ENCODE data around the gene RABGGTB.
A peak's percentile ranks its signal among the peaks of the same experiment; 100 is the strongest.
"Not testable (repeated sequence)": the region's sequence is repeated elsewhere in the genome, so short reads cannot be mapped to it uniquely, and the experiment has no call there.

The RABGGTB gene

GRCh38 chr1:75785983-75786853 is at the start of gene RABGGTB:
TSS of gene RABGGTB (plus strand) at chr1:75786256. CDS start at chr1:75786272, 16 bp downstream.
- H3K27me3 Mint-ChIP-seq = peaks cover 5 to 6% of the 10 kb centered on the region in 2 donors
- peak within 1 kb of the TSS; percentile 97 for H3K27ac Mint-ChIP-seq
- H3K9me3 Mint-ChIP-seq = peaks cover 0 to 1% of the 10 kb centered on the region in 2 donors
- H3K4me1 Mint-ChIP-seq = peaks cover 24 to 52% of the 10 kb centered on the region in 2 donors
- DNase-seq (peak; percentile 98), ATAC-seq (replicated peaks) (peak; percentile 88 to 95)
- H3K4me3 Mint-ChIP-seq = peak within 1 kb of the TSS; percentile 94 to 95
- H3K36me3 Mint-ChIP-seq = peaks cover 40 to 54% of the 10 kb centered on the region in 2 donors

GRCh38 chr1:75742047-75742625 is 43.9 kb upstream of the RABGGTB start:
- Mint-ChIP-seq H3K4me3 (no peak overlapping the region), H3K9me3 (no peaks in the 10 kb centered on the region), H3K27ac (no peak overlapping the region), H3K27me3 (no peaks in the 10 kb centered on the region), H3K36me3 (peaks cover 28 to 40% of the 10 kb centered on the region in 2 donors), H3K4me1 (peaks cover 0 to 3% of the 10 kb centered on the region in 2 donors)
- DNase-seq = no peak
- no peak for ATAC-seq (replicated peaks)

- no peak for DNase-seq
- ATAC-seq (replicated peaks) = peak in 1 of 2 donors; percentile 39
- Mint-ChIP-seq H3K27ac (no peak overlapping the region), H3K4me3 (no peak overlapping the region), H3K27me3 (no peaks in the 10 kb centered on the region), H3K36me3 (peaks cover 22 to 36% of the 10 kb centered on the region in 2 donors), H3K9me3 (no peaks in the 10 kb centered on the region), H3K4me1 (peaks cover 0 to 3% of the 10 kb centered on the region in 2 donors)
These were observed 40.8 kb upstream of the RABGGTB start for GRCh38 chr1:75745276-75745675.

GRCh38 chr1:75757210-75757609 is 28.8 kb upstream of the RABGGTB start:
- not testable (repeated sequence) for H3K27ac Mint-ChIP-seq; H3K9me3 Mint-ChIP-seq; H3K27me3 Mint-ChIP-seq; H3K4me1 Mint-ChIP-seq; H3K4me3 Mint-ChIP-seq; ATAC-seq (replicated peaks); DNase-seq
- H3K36me3 Mint-ChIP-seq = peaks cover 61 to 72% of the 10 kb centered on the region in 2 donors

GRCh38 chr1:75758543-75758942 is 27.5 kb upstream of the RABGGTB start:
- peaks cover 51 to 60% of the 10 kb centered on the region in 2 donors for H3K36me3 Mint-ChIP-seq
- not testable (repeated sequence) for H3K4me3 Mint-ChIP-seq

GRCh38 chr1:75764057-75764655 is 21.9 kb upstream of the RABGGTB start:
- peaks cover 7 to 20% of the 10 kb centered on the region in 2 donors for H3K36me3 Mint-ChIP-seq
- DNase-seq (no peak), ATAC-seq (replicated peaks) (no peak)
- no peak overlapping the region for H3K4me3 Mint-ChIP-seq
- peaks cover 0 to 2% of the 10 kb centered on the region in 2 donors for H3K4me1 Mint-ChIP-seq
- no peak overlapping the region for H3K27ac Mint-ChIP-seq
- no peaks in the 10 kb centered on the region for H3K27me3 Mint-ChIP-seq
- H3K9me3 Mint-ChIP-seq = no peaks in the 10 kb centered on the region

More at GRCh38 chr1:75758543-75758942, 27.5 kb upstream of the RABGGTB start:
- not testable (repeated sequence) for H3K27me3 Mint-ChIP-seq; H3K9me3 Mint-ChIP-seq; H3K4me1 Mint-ChIP-seq; H3K27ac Mint-ChIP-seq; ATAC-seq (replicated peaks); DNase-seq

- DNase-seq = no peak
- Mint-ChIP-seq H3K36me3 (peaks cover 7 to 17% of the 10 kb centered on the region in 2 donors), H3K4me3 (no peak overlapping the region), H3K4me1 (peaks cover 0 to 2% of the 10 kb centered on the region in 2 donors), H3K27ac (no peak overlapping the region), H3K9me3 (no peaks in the 10 kb centered on the region), H3K27me3 (no peaks in the 10 kb centered on the region)
- ATAC-seq (replicated peaks) = no peak
These were observed 20.2 kb upstream of the RABGGTB start for GRCh38 chr1:75765697-75766355.

GRCh38 chr1:75768016-75768415 is 18.0 kb upstream of the RABGGTB start:
- Mint-ChIP-seq H3K36me3 (peaks cover 7 to 9% of the 10 kb centered on the region in 2 donors), H3K9me3 (no peaks in the 10 kb centered on the region), H3K4me1 (peaks cover 0 to 2% of the 10 kb centered on the region in 2 donors), H3K4me3 (no peak overlapping the region), H3K27ac (no peak overlapping the region), H3K27me3 (no peaks in the 10 kb centered on the region)
- DNase-seq (no peak), ATAC-seq (replicated peaks) (no peak)

GRCh38 chr1:75770761-75771160 is 15.3 kb upstream of the RABGGTB start:
- Mint-ChIP-seq H3K36me3 (peaks cover 0 to 9% of the 10 kb centered on the region in 2 donors), H3K9me3 (no peaks in the 10 kb centered on the region), H3K27ac (no peak overlapping the region), H3K4me1 (peaks cover 0 to 2% of the 10 kb centered on the region in 2 donors), H3K27me3 (peaks cover 7 to 14% of the 10 kb centered on the region in 2 donors), H3K4me3 (no peak overlapping the region)
- DNase-seq (no peak), ATAC-seq (replicated peaks) (no peak)

- no peak for DNase-seq
- H3K27ac Mint-ChIP-seq = no peak overlapping the region
- H3K27me3 Mint-ChIP-seq = peaks cover 7 to 14% of the 10 kb centered on the region in 2 donors
These were observed 14.1 kb upstream of the RABGGTB start for GRCh38 chr1:75771978-75772377.

GRCh38 chr1:75777812-75778211 is 8.2 kb upstream of the RABGGTB start:
- Mint-ChIP-seq H3K27me3 (peaks cover 30 to 44% of the 10 kb centered on the region in 2 donors), H3K36me3 (peaks cover 3 to 25% of the 10 kb centered on the region in 2 donors)
- not testable (repeated sequence) for H3K27ac Mint-ChIP-seq; H3K9me3 Mint-ChIP-seq; ATAC-seq (replicated peaks); H3K4me1 Mint-ChIP-seq; H3K4me3 Mint-ChIP-seq; DNase-seq

More at GRCh38 chr1:75771978-75772377, 14.1 kb upstream of the RABGGTB start:
- no peaks in the 10 kb centered on the region for H3K4me1 Mint-ChIP-seq
- H3K9me3 Mint-ChIP-seq = no peaks in the 10 kb centered on the region
- H3K4me3 Mint-ChIP-seq = no peak overlapping the region
- ATAC-seq (replicated peaks) = no peak
- H3K36me3 Mint-ChIP-seq = peaks cover 0 to 9% of the 10 kb centered on the region in 2 donors

- H3K27ac Mint-ChIP-seq; DNase-seq; H3K4me1 Mint-ChIP-seq; ATAC-seq (replicated peaks); H3K4me3 Mint-ChIP-seq; H3K9me3 Mint-ChIP-seq: not testable (repeated sequence)
- Mint-ChIP-seq H3K27me3 (peaks cover 30 to 44% of the 10 kb centered on the region in 2 donors), H3K36me3 (peaks cover 3 to 25% of the 10 kb centered on the region in 2 donors)
These were observed 7.4 kb upstream of the RABGGTB start for GRCh38 chr1:75778694-75779093.

GRCh38 chr1:75780183-75780582 is 5.9 kb upstream of the RABGGTB start:
- not testable (repeated sequence) for DNase-seq; H3K27ac Mint-ChIP-seq; ATAC-seq (replicated peaks); H3K4me1 Mint-ChIP-seq; H3K9me3 Mint-ChIP-seq; H3K4me3 Mint-ChIP-seq
- Mint-ChIP-seq H3K27me3 (peaks cover 25 to 33% of the 10 kb centered on the region in 2 donors), H3K36me3 (peaks cover 3 to 16% of the 10 kb centered on the region in 2 donors)

- peak overlapping the region; percentile 68 for H3K27ac Mint-ChIP-seq
- peaks cover 11 to 29% of the 10 kb centered on the region in 2 donors for H3K4me1 Mint-ChIP-seq
- H3K36me3 Mint-ChIP-seq = peaks cover 22 to 35% of the 10 kb centered on the region in 2 donors
- H3K4me3 Mint-ChIP-seq = peak overlapping the region in 1 of 2 donors; percentile 61
- not testable (repeated sequence) for ATAC-seq (replicated peaks); H3K9me3 Mint-ChIP-seq; DNase-seq
- peaks cover 16 to 20% of the 10 kb centered on the region in 2 donors for H3K27me3 Mint-ChIP-seq
These were observed 2.1 kb upstream of the RABGGTB start for GRCh38 chr1:75783920-75784319.
